Fibroblast of peridontal ligament (primary cell): ENCODE data around the gene FAM222B.

Source experiments
- DNase-seq: peaks from one replicate; pipeline ENCODE4 v3.0.0-alpha.2; 2010; ENCODE audit errors: extremely low read depth

The FAM222B gene

DNA sequence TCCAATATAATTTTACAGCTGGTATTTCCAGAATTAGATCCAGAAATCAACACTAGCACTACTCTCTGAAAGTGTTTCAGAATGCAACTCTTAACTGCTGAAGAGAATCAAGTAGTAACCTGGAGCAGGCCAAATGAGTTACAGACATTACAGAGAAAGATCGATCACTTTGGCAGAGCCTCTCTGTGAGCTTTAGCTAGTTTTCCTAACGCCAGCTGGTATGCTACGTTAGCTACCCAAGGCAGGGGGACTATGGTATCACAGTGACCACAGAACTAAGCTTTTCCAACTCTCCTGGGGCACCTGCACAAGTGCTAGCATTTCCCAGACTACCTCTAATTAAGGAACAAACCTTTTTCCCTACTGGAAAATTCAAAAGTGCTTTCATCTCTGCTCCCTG lies 68.4 kb downstream of the FAM222B start:
- DNase-seq, result no peak

DNA sequence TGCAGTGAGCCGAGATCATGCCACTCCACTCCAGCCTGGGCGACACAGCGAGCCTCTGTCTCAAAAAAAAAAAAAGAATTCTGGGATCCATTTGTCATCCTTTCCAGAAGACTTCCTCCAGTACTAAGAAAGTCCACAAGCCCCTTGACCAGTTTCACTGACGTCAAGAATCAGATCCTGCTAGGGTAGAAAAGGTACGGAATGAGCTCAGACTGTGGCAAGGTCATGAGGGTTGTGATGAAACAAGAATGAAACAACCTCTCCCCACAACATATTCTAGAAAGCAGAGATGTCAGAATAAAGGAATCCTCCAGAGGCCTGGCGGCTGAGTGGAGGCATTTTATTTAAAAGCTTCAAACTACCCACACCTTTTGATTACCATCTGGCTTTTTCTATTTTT lies 68.9 kb downstream of the FAM222B start:
- DNase-seq, result no peak

DNA sequence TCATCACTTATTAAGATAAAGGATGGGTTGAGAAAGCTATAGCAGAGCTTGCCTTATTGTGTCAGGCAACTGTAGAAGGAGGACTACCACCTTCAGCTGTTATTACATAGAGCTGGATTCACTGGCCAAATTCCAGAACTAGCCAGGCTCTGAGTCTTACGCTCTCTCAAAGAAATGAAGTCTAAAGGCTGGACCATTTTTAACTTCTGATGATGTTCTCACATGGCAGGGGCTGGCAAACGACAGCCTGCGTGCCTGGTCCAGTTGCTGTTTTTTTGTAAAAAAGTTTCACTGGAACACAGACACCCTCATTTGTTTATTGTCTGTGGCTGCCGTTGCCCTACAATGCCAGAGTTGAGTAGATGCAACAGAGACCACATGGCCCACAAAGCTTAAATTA lies 77.6 kb downstream of the FAM222B start:
- peak; percentile 19 for DNase-seq

DNA sequence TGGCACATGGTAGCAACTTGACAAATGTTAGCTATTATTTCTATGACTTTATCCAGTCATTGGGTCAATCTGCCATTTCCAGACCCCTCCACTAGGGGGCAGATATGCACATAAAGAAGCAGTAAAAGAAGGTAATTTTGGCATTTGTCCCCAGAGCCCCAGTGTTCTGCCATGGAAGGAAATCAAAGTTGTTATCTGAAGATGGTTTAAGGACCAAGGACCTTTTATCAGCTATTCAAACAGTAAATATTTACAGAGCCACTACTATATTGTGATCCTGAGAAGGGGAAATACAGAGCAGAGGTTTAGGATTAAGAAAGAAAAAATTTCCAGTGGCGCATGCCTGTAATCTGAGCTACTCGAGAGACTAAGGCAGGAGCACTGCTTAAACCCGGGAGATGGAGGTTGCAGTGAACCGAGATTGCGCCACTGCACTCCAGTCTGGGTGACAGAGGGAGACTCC lies 78.8 kb downstream of the FAM222B start:
- peak; percentile 88 for DNase-seq

DNA sequence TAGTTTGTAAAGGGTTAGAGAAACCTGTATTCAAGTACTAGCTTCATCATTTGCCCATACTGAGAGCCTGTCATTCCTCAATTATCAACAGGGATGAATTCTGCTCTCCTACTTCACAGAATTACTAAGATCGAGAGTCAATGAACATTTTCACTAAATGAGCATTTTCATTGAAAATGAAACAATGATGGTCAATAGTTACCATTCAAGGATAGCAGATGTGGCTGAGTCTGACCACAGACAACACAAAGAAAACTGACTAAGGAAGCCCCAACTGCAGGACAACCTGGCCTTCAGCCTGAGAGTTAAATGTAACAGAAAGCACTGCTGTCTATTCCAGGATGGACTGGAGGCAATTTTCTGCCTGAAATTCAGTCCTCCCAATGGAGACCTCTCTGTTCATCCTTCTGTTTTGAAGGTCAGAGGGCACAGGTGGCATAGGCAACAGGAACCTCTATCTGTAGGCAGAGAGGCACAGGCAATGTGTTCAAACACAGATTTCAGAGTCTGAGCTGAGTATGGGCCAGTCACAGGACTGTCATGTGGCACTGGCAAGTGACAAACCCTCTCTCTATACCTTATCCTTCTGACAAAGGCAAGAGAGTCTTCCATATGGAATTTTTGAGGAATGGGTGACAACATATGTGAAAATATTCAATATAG lies 79.3 kb downstream of the FAM222B start:
- DNase-seq, result no peak

DNA sequence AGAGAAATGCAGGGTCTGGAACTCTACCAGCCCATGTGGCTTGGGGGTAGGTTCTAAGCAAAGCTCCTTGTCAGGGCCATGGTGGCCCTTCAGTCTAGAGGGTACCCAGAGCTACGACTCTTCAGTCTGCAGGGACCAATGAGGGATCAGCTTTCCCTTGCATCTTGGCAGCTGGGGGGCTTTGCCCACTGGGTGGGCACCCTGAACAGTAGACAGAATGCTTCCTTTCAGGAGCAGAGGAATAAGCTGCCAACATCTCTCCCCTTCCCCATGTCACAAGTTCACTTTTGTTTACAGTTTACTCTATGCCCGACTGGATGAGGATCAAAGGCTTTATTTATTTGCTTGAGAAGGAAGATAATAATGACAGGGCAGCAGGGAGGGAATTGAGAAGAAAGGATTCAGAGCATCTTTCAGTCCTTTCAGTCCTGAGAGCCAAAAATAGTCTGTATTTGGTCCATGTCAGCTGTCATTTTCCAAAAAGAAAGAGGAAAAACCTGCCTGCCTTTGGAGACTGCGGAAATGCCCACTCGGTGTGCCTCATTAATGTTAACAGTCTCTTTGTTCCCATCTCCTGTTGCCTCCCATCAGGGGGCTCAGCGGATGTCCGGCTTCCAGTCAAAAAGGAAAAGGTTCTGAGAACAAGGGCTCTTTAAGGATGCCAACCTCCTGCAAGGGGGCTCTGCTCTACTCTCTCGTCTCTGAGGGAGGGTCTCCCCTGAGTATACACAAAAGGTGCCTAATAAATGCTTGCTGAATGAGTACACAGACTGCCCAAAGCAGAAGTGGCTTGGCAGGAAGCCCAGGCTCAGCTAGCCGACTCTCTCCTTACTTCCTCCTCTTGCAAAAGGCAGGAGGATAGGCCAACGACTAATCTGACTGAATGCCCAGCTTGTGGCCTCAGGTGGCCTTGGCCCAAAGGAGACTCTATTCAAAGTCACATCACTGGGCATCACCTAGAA lies 81.7 kb downstream of the FAM222B start:
- DNase-seq, result peak; percentile 47

DNA sequence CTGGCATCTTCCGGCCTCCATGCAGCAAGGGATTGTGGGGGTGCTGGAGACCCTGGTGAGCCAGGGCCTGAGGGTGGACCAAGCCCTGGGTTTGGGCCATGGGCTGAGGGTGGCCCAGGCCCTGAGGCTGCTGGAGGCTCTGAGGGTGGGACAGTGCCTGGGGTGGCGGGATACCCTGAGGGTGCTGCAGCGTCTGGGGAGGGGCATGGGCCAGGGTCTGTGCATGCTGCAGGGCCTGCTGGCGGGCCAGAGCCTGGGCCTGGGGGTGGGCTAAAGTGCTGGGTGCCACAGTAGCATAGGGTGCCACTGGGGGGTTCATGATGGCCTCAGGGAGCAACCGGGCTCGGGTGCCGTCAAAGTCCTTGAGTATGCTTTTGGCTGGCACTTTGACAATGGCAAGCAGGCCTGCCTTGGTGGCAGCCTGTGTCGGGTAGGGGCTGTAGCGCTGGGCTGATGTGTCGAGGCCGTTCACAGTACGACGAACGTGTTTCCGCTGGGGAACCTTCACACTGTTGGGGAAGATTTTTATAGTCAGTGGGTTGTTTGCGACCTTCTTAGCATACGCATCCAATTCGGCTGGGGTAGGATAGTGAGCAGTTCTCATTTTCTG lies 83.2 kb downstream of the FAM222B start:
- no peak for DNase-seq

DNA sequence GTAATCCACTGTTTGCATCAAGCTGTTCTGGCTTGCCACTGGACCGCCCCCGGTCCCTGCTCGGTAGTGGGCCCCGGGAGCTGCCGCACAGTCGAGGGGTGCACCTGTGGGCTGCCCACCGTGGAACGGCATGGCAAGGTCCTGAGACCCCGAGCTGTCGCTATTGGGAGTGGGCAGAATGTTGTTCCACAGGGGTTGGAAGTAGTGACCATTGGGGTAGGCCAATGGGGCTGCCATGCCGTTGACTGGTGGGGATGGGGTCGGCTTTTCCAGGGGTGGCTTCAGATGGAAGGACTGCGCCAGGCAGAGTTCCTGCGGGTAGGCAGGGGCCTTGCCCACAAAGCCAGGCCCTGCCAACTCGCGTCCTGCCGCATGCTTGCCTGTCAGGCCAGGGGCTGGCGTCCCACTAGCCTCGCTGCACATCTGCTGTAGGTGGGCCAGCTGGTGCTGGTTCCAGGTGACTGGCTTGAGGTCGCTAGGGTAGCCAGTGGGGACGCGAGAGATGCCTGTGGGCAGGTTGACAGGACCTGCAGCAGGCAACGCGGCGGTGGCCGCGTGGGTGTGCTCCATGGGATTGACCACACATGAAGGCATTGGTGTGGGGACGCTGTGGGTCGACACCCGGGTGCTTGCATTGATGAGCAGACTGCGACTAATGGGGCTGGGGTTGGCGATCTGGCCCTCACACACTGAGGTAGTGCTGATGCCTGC lies 84.0 kb downstream of the FAM222B start:
- no peak for DNase-seq

DNA sequence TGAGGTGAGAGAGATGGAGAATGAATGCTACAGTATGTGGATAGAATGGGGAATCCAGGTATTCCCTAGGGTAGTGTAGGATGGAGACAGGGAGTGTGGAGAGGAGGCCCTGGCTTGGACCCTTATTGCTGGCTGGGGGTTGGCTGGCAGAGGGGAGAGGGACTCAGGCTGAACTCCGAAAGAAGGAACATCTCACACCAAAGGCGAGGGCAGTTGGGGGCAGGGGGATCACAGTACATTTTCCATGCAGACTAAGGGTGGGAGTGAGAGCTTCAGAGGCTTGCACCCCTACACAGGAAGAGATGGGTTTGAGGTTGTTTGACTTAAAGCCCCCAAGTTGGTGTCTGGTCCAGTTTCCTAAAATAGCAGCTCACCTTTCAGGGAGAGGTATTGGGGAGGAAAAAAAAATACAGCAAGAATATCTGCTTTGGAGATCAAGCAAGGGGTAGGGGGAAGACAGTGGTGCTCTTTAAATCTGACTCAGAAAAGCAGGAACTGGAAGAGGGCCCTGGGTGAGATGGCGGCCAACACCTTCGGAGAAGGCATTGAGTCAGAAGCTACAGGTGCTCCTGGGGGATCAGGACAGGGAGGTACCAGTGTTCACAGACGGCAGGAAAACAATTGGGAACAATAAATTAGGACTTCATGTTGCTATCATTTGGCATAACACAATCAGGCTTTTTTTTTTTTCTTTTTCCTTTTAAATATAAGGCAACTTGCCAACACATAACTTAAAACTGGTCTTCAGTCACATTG lies 86.4 kb downstream of the FAM222B start:
- no peak for DNase-seq

DNA sequence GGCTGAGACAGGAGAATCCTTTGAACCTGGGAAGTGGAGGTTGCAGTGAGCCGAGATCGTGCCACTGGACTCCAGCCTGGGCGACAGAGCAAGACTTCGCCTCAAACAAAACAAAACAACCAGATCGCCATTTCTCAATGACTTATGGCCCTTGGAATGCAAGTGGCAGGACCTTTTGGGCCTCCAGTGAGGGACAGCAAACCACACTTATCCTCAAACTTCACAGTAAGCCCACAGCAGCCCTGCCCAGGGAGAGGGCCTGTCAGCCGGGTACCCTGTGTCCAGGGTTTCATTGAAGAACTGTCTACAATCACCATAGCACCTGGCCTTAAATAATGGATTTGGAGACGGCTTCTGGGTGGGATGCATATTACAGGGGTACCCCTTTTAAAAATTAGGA lies 87.1 kb downstream of the FAM222B start:
- DNase-seq, result no peak

DNA sequence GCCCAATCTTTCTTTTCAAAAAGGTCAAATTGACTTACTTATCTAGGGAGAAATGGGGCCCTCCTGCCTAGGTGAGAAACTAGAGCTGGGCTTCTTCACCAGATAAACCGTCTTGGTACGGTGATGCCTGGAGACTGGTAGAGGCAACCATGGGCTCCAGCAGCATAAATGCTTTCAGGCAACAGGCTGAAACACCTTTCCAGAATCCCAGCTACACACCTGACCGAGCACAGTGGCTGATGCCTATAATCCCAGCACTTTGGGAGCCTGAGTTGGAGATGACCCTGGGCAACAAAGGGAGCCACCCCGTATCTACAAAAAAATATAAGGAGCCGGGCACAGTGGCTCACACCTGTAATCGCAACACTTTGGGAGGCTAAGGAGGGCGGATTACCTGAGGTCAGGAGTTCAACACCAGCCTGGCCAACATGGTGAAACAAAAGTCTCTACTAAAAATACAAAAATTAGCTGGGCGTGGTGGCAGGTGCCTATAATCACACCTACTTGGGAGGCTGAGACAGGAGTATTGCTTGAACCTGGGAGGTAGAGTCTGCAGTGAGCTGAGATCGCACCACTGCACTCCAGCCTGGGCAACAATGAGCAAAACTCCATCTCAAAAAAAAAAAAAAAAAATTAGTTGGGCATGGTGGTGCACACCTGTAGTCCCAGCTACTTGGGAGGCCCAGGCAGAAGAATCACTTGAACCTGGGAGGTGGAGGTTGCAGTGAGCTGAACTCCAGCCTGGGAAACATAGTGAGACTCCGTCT lies 90.8 kb downstream of the FAM222B start:
- DNase-seq, result no peak

DNA sequence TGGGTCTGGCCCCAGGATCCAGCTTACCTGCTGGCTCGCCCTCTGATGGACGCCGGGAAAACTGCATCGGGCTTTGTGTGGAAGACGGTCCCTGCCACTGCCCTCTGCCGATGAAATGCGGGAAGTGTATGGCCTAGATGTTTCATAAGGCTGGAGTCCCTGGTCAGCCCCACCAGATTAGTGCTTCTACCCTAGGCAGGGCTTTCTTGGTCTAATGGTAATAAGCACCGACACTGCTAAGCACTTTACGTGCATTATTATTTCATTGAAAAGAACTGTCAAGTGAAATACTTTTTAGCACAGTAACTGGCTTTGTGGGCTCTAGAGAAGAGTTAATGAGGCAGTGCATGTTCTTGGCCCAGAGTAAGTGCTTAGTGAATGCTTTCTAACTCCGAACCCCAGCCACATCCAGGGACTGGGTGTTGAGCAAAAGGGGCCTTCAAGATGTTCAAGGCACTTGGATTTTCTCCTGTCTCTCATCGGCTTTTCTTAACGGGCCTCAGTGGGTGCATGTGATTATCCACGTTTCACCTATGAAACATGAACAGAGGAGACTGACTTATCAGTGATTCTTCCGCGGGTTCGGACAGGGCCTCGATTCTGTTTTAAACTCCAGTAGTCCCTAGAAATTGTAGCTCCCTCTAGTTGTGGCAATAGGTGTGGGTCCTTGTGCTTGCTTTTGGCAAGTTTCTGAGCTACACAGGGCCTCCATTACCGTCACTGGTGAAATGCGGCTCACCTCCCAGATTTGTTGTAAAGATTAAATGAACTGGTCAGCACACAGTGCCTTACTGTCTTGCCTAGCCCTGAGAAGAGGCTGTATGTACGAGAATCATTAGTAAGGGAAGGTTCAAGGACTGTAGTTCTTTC lies 92.2 kb downstream of the FAM222B start:
- DNase-seq, result peak; percentile 94

DNA sequence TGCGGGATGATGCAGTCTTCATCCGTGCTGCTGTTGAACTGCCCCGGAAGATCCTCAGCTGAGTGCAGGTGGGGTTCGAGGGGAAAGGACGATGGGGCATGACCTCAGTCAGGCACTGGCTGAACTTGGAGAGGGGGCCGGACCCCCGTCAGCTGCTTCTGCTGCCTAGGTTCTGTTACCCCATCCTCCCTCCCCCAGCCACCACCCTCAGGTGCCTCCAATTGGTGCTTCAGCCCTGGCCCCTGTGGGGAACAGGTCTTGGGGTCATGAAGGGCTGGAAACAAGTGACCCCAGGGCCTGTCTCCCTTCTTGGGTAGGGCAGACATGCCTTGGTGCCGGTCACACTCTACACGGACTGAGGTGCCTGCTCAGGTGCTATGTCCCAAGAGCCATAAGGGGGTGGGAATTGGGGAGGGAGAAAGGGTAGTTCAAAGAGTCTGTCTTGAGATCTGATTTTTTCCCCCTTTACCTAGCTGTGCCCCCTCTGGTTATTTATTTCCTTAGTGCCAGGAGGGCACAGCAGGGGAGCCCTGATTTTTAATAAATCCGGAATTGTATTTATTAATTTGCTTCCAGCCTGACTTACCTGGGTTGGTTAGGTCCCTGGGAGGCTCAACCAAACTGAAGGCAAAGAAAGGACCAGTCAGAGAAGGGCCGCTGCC lies 92.9 kb downstream of the FAM222B start:
- no peak for DNase-seq

DNA sequence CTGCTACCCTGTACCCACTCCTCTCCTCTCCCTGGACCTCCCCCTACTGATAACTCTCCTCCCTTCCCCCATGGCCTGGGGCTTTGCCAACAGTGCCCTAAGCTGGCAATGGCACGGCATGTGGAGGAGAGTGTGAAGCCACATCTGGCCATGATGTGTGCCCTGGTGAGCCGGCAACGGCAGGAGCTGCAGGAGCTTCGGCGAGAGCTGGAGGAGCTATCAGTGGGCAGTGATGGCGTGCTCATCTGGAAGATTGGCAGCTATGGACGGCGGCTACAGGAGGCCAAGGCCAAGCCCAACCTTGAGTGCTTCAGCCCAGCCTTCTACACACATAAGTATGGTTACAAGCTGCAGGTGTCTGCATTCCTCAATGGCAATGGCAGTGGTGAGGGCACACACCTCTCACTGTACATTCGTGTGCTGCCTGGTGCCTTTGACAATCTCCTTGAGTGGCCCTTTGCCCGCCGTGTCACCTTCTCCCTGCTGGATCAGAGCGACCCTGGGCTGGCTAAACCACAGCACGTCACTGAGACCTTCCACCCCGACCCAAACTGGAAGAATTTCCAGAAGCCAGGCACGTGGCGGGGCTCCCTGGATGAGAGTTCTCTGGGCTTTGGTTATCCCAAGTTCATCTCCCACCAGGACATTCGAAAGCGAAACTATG lies 93.6 kb downstream of the FAM222B start:
- no peak for DNase-seq

DNA sequence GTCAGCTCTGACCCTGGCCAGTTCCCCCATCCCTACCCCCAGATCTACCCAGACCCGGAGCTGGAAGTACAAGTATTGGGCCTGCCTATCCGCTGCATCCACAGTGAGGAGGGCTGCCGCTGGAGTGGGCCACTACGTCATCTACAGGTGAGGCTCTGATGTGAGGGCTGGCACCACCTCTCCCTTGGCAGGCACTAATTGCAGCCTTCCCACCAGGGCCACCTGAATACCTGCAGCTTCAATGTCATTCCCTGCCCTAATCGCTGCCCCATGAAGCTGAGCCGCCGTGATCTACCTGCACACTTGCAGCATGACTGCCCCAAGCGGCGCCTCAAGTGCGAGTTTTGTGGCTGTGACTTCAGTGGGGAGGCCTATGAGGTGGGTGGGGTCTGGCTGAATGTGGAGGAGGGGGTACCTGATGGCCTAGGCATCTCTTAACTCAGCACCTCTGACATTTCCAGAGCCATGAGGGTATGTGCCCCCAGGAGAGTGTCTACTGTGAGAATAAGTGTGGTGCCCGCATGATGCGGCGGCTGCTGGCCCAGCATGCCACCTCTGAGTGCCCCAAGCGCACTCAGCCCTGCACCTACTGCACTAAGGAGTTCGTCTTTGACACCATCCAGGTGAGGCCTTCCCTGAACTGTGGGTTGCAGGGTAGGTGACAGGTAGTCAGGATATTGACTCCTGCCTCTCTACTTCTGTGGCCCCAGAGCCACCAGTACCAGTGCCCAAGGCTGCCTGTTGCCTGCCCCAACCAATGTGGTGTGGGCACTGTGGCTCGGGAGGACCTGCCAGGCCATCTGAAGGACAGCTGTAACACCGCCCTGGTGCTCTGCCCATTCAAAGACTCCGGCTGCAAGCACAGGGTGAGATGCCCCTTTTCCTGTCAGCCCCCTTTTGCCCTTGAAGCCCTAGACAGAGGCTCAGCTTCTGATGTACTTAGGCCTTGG lies 94.5 kb downstream of the FAM222B start:
- no peak for DNase-seq

DNA sequence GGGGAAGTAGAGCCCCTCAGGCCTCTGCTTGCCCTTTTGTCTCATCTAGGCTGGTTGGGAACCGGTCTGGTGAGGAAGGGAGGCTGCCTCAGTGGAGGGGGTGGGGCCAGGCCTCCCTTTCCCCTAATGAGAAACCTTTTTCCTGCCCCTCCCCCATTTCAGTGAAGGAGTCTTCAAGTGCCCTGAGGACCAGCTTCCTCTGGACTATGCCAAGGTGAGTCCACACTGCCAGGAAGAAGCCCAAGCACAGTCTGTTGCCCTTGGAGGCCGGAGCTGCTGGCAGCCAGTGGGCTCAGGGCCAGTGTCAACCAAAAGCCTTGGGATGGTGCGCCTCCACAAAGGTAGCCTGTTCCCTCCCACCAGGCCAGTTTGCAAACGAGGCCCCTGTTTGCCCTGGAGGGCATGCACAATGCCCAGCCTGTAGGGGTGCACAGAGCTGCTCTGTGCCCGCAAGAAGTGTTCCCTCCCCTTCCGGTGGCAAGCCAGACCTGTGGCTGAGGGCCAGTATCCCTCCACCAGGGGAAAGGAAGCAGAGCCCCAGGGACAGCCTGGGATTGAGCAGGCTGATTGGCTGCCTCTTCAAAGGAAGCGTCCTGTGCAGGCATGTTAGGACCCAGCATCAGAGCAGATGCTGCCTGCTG lies 95.4 kb downstream of the FAM222B start:
- DNase-seq, result no peak

DNA sequence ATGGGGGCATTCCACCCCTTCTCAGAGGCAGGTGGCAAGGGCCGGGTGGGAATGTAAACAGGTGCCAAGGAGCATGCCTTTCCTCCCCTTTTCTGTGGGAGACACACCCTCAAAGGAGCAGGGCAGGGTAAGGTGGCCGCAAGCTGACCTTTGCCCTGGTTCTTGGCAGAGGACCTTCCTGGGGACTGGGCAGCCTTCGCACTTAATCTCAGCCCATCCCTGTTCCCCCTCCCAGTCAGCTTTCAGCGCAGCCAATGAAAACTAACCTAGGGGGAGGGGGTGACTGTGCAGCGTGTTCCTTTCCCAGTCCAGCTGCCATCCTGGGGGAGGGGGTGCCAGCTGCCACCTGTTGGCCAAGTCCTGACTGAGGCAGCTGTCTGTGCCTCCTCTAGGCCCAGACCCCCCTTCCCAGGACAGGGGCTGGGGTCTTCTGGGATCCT lies 96.0 kb downstream of the FAM222B start:
- no peak for DNase-seq
